ENCODE results near the gene RINT1. TPM values are rescaled to one million over a fixed set of nuclear protein-coding genes. Genes with fewer than 3 reads are reported as not detected.
A peak's percentile ranks its signal among the peaks of the same experiment; 100 is the strongest.

RINT1 gene
- polyA plus RNA-seq, 1 of the 3 experiments (the other 2 are of a cell fraction) = 13.1 TPM

DNA sequence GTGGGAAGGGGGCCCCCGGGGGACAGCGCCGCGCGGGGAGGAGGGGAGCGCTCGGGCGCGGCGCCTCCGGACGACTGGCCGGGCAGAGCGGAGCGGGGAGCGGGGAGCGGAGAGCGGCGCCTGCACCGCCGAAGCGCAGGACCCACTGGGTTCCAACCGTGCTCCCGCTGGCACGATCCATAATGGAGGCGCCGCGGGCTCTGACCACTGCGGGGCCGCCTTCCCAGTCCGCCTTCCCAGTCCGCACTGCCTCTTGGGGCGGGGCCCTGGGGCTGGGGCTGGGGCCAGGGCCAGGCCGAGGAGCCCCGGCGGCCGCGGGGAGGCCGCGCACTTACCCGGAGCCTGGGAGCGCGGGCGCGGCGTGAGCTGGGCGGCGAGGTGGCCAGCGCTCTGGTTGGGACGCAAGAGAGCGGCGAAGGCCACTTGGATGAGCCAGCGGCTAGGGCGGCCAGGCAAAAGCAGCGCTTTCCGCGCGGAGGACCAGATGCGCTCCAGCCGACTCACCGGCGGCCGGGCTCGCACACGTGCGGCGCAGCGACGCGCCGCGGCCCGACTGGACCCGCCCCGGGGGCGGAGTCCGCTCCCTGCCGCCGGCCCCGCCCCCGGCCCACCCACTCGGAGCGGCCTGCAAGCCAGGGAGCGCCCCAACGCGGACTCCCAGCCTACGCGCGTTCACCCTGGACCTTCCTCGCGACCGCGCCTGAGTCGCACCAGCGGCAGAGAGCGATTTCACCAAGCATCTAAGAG lies 10.1 kb upstream of the RINT1 start, which contains the start of gene PUS7:
PUS7 (minus strand) TSS at position 555 of the 747 bp plus-strand sequence. CDS start 13,759 bp downstream, outside the sequence.
- peak within 1 kb of the TSS; percentile 61 to 90 for H3K4me3 ChIP-seq (ENCODE audit: low read depth in 2 of 2, low read length in 1 of 2)
- no peaks in the 10 kb centered on the region for H3K9me2 ChIP-seq
- no peaks in the 10 kb centered on the region for H3K9me3 ChIP-seq
- H3K9ac ChIP-seq = peak within 1 kb of the TSS; percentile 87
- peaks cover 0 to 4% of the 10 kb centered on the region in 2 experiments for H3K36me3 ChIP-seq (replicated peaks in 1 of 2; ENCODE audit: control insufficient read depth in 1 of 2, insufficient read depth in 2 of 2, low read length in 1 of 2)
- peak; percentile 99 for DNase-seq
- peak within 1 kb of the TSS; percentile 92 for H3K4me2 ChIP-seq
- H3K27me3 ChIP-seq (ENCODE audit: insufficient read depth) = no peaks in the 10 kb centered on the region
- peaks cover 14% of the 10 kb centered on the region for H3F3A ChIP-seq (replicated peaks; ENCODE audit: insufficient read depth)
- CTCF ChIA-PET = interaction anchor here (1.0 kb wide), 1 partner anchor 8 kb away, joined by 3 read pairs; no protein-coding TSS in a partner anchor
- H2AFZ ChIP-seq (ENCODE audit: low read depth) = peak within 1 kb of the TSS; percentile 95
- 0 out of 2 replicates have a peak, but pooled peaks cover 3% of the 10 kb centered on the region for H4K20me1 ChIP-seq (ENCODE audit: insufficient read depth)
- H3K4me1 ChIP-seq (ENCODE audit: control insufficient read depth in 1 of 2, insufficient read depth in 2 of 2, low read depth in 1 of 2, low read length in 1 of 2) = peaks cover 3 to 5% of the 10 kb centered on the region in 2 experiments; a peak in 1 of 4 replicates
- WGBS (ENCODE audit: low lambda C conversion rate) = 0% methylated on average over 34 of the region's 96 CpGs
- peak within 1 kb of the TSS; percentile 79 to 81 for H3K27ac ChIP-seq (ENCODE audit: low read depth in 2 of 2, low read length in 1 of 2)
- H3K79me2 ChIP-seq (ENCODE audit: insufficient read depth) = peaks cover 47% of the 10 kb centered on the region
- POLR2A ChIA-PET = interaction anchor here (1.3 kb wide), 1 partner anchor 10 kb away, joined by 5 read pairs; the partner anchor contains the start of gene RINT1
- TF ChIP-seq RFX5 (IDR thresholded peaks at IDR 0.05; ENCODE audit: low read length) (no peak), SMC3 (IDR thresholded peaks at IDR 0.05; ENCODE audit: low read depth, low read length) (no peak; the same call in 1 of the 2 replicates), RCOR1 (IDR thresholded peaks at IDR 0.05; ENCODE audit: low read length) (no peak), NRF1 (IDR thresholded peaks at IDR 0.05; ENCODE audit: low read depth, low read length) (peak; percentile 54), RAD21 (IDR thresholded peaks at IDR 0.05; ENCODE audit: low read length) (no peak; the same call in 1 of the 2 replicates), SIN3A (IDR thresholded peaks at IDR 0.05; ENCODE audit: borderline replicate concordance, low read depth, low read length) (peak; percentile 60; the same call in 1 of the 2 replicates), FOXM1 (IDR thresholded peaks at IDR 0.05; ENCODE audit: low read depth) (no peak), MEF2A (IDR thresholded peaks at IDR 0.05; ENCODE audit: borderline replicate concordance, low read depth) (no peak), ELF1 (IDR thresholded peaks at IDR 0.05) (no peak), TAF1 (IDR thresholded peaks at IDR 0.05; ENCODE audit: borderline replicate concordance, low read depth, low read length) (peak; percentile 59; the same call in 1 of the 2 replicates), FOSL2 (IDR thresholded peaks at IDR 0.05; ENCODE audit: borderline replicate concordance, low read depth) (no peak), NFIC (IDR thresholded peaks at IDR 0.05; ENCODE audit: borderline replicate concordance) (0 out of 2 replicates have a peak, but pooled peaks have one; percentile 7), RXRA (IDR thresholded peaks at IDR 0.05; ENCODE audit: borderline replicate concordance, low read depth) (no peak)
- TF ChIP-seq, protein P1, sequence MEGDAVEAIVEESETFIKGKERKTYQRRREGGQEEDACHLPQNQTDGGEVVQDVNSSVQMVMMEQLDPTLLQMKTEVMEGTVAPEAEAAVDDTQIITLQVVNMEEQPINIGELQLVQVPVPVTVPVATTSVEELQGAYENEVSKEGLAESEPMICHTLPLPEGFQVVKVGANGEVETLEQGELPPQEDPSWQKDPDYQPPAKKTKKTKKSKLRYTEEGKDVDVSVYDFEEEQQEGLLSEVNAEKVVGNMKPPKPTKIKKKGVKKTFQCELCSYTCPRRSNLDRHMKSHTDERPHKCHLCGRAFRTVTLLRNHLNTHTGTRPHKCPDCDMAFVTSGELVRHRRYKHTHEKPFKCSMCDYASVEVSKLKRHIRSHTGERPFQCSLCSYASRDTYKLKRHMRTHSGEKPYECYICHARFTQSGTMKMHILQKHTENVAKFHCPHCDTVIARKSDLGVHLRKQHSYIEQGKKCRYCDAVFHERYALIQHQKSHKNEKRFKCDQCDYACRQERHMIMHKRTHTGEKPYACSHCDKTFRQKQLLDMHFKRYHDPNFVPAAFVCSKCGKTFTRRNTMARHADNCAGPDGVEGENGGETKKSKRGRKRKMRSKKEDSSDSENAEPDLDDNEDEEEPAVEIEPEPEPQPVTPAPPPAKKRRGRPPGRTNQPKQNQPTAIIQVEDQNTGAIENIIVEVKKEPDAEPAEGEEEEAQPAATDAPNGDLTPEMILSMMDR (IDR thresholded peaks at IDR 0.05) = no peak; the same call in 1 of the 2 replicates
- TF ChIP-seq, protein P2, sequence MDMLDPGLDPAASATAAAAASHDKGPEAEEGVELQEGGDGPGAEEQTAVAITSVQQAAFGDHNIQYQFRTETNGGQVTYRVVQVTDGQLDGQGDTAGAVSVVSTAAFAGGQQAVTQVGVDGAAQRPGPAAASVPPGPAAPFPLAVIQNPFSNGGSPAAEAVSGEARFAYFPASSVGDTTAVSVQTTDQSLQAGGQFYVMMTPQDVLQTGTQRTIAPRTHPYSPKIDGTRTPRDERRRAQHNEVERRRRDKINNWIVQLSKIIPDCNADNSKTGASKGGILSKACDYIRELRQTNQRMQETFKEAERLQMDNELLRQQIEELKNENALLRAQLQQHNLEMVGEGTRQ (IDR thresholded peaks at IDR 0.05; ENCODE audit: borderline replicate concordance, low read depth, low read length) = no peak
- TF ChIP-seq, protein P3, sequence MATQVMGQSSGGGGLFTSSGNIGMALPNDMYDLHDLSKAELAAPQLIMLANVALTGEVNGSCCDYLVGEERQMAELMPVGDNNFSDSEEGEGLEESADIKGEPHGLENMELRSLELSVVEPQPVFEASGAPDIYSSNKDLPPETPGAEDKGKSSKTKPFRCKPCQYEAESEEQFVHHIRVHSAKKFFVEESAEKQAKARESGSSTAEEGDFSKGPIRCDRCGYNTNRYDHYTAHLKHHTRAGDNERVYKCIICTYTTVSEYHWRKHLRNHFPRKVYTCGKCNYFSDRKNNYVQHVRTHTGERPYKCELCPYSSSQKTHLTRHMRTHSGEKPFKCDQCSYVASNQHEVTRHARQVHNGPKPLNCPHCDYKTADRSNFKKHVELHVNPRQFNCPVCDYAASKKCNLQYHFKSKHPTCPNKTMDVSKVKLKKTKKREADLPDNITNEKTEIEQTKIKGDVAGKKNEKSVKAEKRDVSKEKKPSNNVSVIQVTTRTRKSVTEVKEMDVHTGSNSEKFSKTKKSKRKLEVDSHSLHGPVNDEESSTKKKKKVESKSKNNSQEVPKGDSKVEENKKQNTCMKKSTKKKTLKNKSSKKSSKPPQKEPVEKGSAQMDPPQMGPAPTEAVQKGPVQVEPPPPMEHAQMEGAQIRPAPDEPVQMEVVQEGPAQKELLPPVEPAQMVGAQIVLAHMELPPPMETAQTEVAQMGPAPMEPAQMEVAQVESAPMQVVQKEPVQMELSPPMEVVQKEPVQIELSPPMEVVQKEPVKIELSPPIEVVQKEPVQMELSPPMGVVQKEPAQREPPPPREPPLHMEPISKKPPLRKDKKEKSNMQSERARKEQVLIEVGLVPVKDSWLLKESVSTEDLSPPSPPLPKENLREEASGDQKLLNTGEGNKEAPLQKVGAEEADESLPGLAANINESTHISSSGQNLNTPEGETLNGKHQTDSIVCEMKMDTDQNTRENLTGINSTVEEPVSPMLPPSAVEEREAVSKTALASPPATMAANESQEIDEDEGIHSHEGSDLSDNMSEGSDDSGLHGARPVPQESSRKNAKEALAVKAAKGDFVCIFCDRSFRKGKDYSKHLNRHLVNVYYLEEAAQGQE (IDR thresholded peaks at IDR 0.05; ENCODE audit: low read depth, low read length) = peak; percentile 38
- TF ChIP-seq, protein P4, sequence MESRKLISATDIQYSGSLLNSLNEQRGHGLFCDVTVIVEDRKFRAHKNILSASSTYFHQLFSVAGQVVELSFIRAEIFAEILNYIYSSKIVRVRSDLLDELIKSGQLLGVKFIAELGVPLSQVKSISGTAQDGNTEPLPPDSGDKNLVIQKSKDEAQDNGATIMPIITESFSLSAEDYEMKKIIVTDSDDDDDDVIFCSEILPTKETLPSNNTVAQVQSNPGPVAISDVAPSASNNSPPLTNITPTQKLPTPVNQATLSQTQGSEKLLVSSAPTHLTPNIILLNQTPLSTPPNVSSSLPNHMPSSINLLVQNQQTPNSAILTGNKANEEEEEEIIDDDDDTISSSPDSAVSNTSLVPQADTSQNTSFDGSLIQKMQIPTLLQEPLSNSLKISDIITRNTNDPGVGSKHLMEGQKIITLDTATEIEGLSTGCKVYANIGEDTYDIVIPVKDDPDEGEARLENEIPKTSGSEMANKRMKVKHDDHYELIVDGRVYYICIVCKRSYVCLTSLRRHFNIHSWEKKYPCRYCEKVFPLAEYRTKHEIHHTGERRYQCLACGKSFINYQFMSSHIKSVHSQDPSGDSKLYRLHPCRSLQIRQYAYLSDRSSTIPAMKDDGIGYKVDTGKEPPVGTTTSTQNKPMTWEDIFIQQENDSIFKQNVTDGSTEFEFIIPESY (IDR thresholded peaks at IDR 0.05; ENCODE audit: borderline replicate concordance, low read depth) = no peak
- TF ChIP-seq, protein P5, sequence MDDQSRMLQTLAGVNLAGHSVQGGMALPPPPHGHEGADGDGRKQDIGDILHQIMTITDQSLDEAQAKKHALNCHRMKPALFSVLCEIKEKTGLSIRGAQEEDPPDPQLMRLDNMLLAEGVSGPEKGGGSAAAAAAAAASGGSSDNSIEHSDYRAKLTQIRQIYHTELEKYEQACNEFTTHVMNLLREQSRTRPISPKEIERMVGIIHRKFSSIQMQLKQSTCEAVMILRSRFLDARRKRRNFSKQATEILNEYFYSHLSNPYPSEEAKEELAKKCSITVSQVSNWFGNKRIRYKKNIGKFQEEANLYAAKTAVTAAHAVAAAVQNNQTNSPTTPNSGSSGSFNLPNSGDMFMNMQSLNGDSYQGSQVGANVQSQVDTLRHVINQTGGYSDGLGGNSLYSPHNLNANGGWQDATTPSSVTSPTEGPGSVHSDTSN (IDR thresholded peaks at IDR 0.05) = no peak
- TF ChIP-seq, protein P6, sequence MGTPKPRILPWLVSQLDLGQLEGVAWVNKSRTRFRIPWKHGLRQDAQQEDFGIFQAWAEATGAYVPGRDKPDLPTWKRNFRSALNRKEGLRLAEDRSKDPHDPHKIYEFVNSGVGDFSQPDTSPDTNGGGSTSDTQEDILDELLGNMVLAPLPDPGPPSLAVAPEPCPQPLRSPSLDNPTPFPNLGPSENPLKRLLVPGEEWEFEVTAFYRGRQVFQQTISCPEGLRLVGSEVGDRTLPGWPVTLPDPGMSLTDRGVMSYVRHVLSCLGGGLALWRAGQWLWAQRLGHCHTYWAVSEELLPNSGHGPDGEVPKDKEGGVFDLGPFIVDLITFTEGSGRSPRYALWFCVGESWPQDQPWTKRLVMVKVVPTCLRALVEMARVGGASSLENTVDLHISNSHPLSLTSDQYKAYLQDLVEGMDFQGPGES (IDR thresholded peaks at IDR 0.05; ENCODE audit: low read depth, low read length) = no peak
- TF ChIP-seq, protein P7, sequence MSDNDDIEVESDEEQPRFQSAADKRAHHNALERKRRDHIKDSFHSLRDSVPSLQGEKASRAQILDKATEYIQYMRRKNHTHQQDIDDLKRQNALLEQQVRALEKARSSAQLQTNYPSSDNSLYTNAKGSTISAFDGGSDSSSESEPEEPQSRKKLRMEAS (IDR thresholded peaks at IDR 0.05; ENCODE audit: low read depth) = peak; percentile 93
